Sigmoid colon (tissue), 3 donors: ENCODE measurements around the gene SNCAIP.

ENCODE experiments used
- CTCF ChIP-seq, 4 experiments: fragments of 450-650 bp in 3 of 4; fragments of 200-600 bp in 1 of 4; IDR thresholded peaks; one replicate each; pipeline ENCODE4 v1.5.1; 2016 to 2019; ENCODE audit warnings: antibody characterized with exemption in 4 of 4, mild to moderate bottlenecking in 3 of 4, moderate library complexity in 2 of 4
- POLR2A ChIP-seq, 2 donors: fragments of 450-650 bp; IDR thresholded peaks; one replicate each; pipeline ENCODE4 v1.6.1; 2016; ENCODE audit warnings: antibody characterized with exemption in 2 of 2, mild to moderate bottlenecking in 2 of 2, moderate library complexity in 2 of 2

DNA sequence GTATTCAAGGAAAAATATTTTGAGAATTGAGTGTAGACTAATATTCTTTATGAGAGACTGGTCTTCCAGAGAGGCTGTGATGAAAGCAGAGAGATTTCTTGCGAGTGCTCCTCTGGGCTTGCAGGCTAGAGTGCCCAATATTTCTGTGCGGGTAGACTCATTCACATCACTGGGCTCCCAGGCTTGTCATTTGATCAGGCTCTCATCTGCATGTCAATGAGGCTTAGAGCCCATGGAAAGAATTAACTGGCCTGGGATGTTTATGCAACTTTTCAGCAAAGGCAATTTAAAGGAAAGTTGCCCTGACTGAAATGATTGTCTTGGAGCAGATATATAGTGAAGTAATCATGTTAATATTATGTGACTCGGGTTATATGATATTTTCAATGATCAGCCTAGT is 42.3 kb downstream of the SNCAIP start:
- TF ChIP-seq CTCF (IDR thresholded peaks at IDR 0.05) (no peak), POLR2A (IDR thresholded peaks at IDR 0.05) (no peak)
